Thyroid gland (tissue), 4 donors: ENCODE data around the gene EIF3M. TPM values are rescaled to one million over a fixed set of nuclear protein-coding genes. Genes with fewer than 3 reads are reported as not detected.

Source experiments
- DNase-seq, 2 donors: peaks; one replicate each; pipeline ENCODE4 v3.0.0-alpha.2; 2019
- H3K27ac ChIP-seq, 3 donors: fragments of 200-600 bp; sonication (generic); 1 replicate in 2 of 3; 2 replicates in 1 of 3; pipeline ENCODE4 v1.5.1; 2016 to 2019; ENCODE audit warnings: mild to moderate bottlenecking in 1 of 3, moderate library complexity in 1 of 3
- H3K27me3 ChIP-seq: fragments of 200-600 bp; sonication (generic); one replicate; pipeline ENCODE4 v1.5.1; 2019
- H3K36me3 ChIP-seq, 2 donors: fragments of 200-600 bp; sonication (generic); one replicate each; pipeline ENCODE4 v1.5.1; 2016 to 2019
- H3K4me1 ChIP-seq, 2 donors: fragments of 200-600 bp; sonication (generic); one replicate each; pipeline ENCODE4 v1.5.1; 2017 to 2019
- H3K4me3 ChIP-seq, 3 donors: fragments of 200-600 bp; sonication (generic); replicated peaks in 1 of 3; 1 replicate in 2 of 3; 2 replicates in 1 of 3; pipeline ENCODE4 v1.5.1; 2016; ENCODE audit warnings: mild to moderate bottlenecking in 1 of 3
- H3K9me3 ChIP-seq: fragments of 200-600 bp; sonication (generic); one replicate; pipeline ENCODE4 v1.5.1; 2017
- CTCF ChIP-seq, 6 experiments: fragments of 200-600 bp in 3 of 6; fragments of 450-650 bp in 3 of 6; sonication (generic) in 3 of 6; IDR thresholded peaks; one replicate each; pipeline ENCODE4 v1.5.1; 2016 to 2019; ENCODE audit warnings: antibody characterized with exemption in 6 of 6, mild to moderate bottlenecking in 2 of 6, inconsistent platforms in 1 of 6, moderate library complexity in 1 of 6
- POLR2A ChIP-seq, 2 donors: fragments of 450-650 bp; IDR thresholded peaks; one replicate each; pipeline ENCODE4 v1.6.1; 2017; ENCODE audit warnings: antibody characterized with exemption in 2 of 2, mild to moderate bottlenecking in 2 of 2, moderate library complexity in 1 of 2
- WGBS, 2 donors: methylation state at CpG; one replicate each; pipeline ENCODE4 v1.1.5; 2017; 5-methylcytosine and 5-hydroxymethylcytosine counted together
- intact Hi-C: fragments of 100-400 bp; cut with DNase I; formaldehyde crosslinking; loops from one replicate; pipeline ENCODE4 v1.15.1; 2023
- total RNA-seq, 4 donors: library from RNA; depleted of rRNA; stranded (reverse); fragments of >200 nt; gene quantifications; one replicate each; pipeline ENCODE4 v1.2.3, GENCODE V29; 2016

EIF3M gene
- total RNA-seq, 4 donors from 2014 or later: 251 to 403 (median 308) TPM

GRCh38 chr11:32575070-32575469 is 8.6 kb upstream of the EIF3M start:
- 88 to 90% methylated on average over 2 of the region's 2 CpGs for WGBS, 2 donors
- no peak for DNase-seq
- Histone ChIP-seq H3K27me3 (no peaks in the 10 kb centered on the region), H3K4me3 (no peak overlapping the region), H3K27ac (no peak overlapping the region), H3K4me1 (no peaks in the 10 kb centered on the region), H3K9me3 (no peaks in the 10 kb centered on the region), H3K36me3 (no peaks in the 10 kb centered on the region)
- intact Hi-C loops: no loop called here
- no peak for TF ChIP-seq POLR2A (IDR thresholded peaks at IDR 0.05)
- TF ChIP-seq CTCF (IDR thresholded peaks at IDR 0.05): no peak

DNA sequence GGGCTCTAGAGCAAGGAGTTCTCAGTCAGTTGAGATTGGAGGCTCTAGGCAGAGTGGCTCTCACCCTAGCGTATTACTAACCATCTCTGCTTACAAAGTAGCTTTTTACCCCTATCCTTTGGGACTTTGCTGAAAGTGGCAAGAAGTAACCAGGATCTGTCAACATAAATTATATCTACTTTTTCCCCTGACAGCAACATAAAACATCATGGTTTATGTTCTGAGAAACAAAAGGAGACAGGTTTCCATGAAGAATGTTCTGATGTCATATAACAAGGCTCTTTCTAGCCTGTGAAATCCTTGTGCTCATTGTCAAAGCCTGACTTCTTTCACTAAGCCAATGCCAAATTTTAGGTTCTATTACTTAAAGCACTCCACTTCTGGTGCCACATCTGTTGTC is 7.2 kb upstream of the EIF3M start:
- H3K27me3 ChIP-seq: no peaks in the 10 kb centered on the region
- H3K9me3 ChIP-seq: no peaks in the 10 kb centered on the region
- 89 to 95% methylated on average over 1 of the region's 1 CpG for WGBS, 2 donors
- no peak for DNase-seq
- H3K4me3 ChIP-seq: no peak overlapping the region
- no peak for TF ChIP-seq CTCF (IDR thresholded peaks at IDR 0.05)
- TF ChIP-seq POLR2A (IDR thresholded peaks at IDR 0.05): no peak
- no peaks in the 10 kb centered on the region for H3K36me3 ChIP-seq
- H3K27ac ChIP-seq: no peak overlapping the region
- intact Hi-C loops: no loop called here
- H3K4me1 ChIP-seq: no peaks in the 10 kb centered on the region

- Histone ChIP-seq H3K27me3 (no peaks in the 10 kb centered on the region), H3K27ac (no peak overlapping the region), H3K36me3 (no peaks in the 10 kb centered on the region), H3K4me1 (peaks cover 11% of the 10 kb centered on the region in 2 donors), H3K9me3 (no peaks in the 10 kb centered on the region), H3K4me3 (no peak overlapping the region)
- no peak for DNase-seq
- TF ChIP-seq POLR2A (IDR thresholded peaks at IDR 0.05): no peak
- no peak for TF ChIP-seq CTCF (IDR thresholded peaks at IDR 0.05)
- intact Hi-C loops: no loop called here
- 64 to 74% methylated on average over 2 of the region's 2 CpGs for WGBS, 2 donors
Observed at GRCh38 chr11:32580967-32581366, 2.7 kb upstream of the EIF3M start.

DNA sequence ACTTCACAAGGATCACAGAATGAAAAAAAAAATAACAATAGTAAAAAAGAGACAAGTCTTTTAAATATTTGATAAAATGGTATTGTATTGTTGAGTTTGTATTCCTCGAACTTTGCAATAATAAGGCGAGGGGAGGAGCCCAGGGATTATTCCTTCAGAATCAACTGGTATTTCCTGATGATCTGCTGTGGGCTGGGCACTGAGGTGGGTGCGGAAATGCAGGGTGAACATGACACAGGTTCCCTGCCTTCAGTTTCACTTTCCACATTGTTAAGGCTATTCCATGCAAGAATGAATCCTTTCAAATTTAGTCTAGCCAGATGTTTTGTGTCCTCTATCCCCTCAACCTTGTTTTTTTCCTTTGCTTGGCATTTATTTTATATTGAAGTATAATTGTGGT is 2.1 kb upstream of the EIF3M start:
- Histone ChIP-seq H3K27ac (no peak overlapping the region), H3K4me1 (peaks cover 14 to 17% of the 10 kb centered on the region in 2 donors), H3K9me3 (no peaks in the 10 kb centered on the region), H3K36me3 (no peaks in the 10 kb centered on the region), H3K4me3 (no peak overlapping the region), H3K27me3 (no peaks in the 10 kb centered on the region)
- intact Hi-C loops: no loop called here
- DNase-seq: no peak
- 87 to 91% methylated on average over 3 of the region's 3 CpGs for whole genome bisulfite sequencing, 2 donors
- TF ChIP-seq CTCF (IDR thresholded peaks at IDR 0.05): no peak
- TF ChIP-seq POLR2A (IDR thresholded peaks at IDR 0.05): no peak

GRCh38 chr11:32584921-32585320 is 1.3 kb downstream of the EIF3M start:
- H3K9me3 ChIP-seq: no peaks in the 10 kb centered on the region
- WGBS, 2 donors: 13 to 15% methylated on average over 7 of the region's 7 CpGs
- intact Hi-C loops: no loop called here
- no peak for TF ChIP-seq CTCF (IDR thresholded peaks at IDR 0.05)
- no peak for TF ChIP-seq POLR2A (IDR thresholded peaks at IDR 0.05)
- H3K27me3 ChIP-seq: no peaks in the 10 kb centered on the region
- peaks cover 7 to 12% of the 10 kb centered on the region in 2 donors for H3K36me3 ChIP-seq
- H3K27ac ChIP-seq: no peak overlapping the region
- DNase-seq: no peak
- H3K4me3 ChIP-seq: peak overlapping the region; percentile 60 to 91 (median 88)
- H3K4me1 ChIP-seq: peaks cover 20 to 21% of the 10 kb centered on the region in 2 donors
